ENCODE data around the gene ZXDC. TPM values are rescaled to one million over a fixed set of nuclear protein-coding genes. Genes with fewer than 3 reads are reported as not detected.

Gene ZXDC
- total RNA-seq, 2 donors from 2014 or later = 53.5 to 55.0 TPM

DNA sequence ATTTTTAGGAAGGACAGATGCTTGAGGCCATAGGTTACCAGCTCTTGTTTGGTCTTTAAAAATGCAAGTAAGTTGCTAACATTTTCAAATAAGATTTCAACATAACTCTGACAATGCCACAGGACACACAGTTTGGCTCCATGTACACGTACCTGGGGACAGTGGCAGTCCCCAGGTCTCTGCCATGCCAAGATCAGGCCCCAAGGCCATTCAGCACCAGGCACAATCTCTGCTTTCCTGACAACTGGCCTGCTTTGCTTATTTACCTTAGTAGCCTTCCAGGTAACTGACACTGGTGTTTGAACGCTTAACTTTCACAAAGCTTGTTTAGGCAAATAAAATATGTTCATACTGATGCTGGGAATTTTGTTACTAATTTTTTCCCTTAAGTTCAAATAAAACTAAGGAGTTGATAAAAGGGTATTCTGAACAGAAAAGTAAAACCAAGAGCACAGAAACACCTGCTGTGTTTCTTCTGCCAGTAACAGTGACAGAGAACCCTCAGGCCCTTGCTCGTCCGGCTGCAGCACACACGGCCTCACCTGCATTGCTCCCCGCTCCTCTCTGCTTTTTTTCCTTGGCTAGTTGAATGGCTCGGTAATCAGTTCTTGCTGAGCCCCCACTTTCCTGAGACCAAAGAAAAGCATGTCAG is 16.5 kb downstream of the ZXDC start:
- no peak overlapping the region for H3K27ac ChIP-seq
- H3K4me1 ChIP-seq (ENCODE audit: control insufficient read depth in 1 of 2, low read depth in 2 of 2) = no peaks in the 10 kb centered on the region
- DNase-seq (ENCODE audit: low spot score) = no peak
- H3K9me3 ChIP-seq = no peaks in the 10 kb centered on the region
- H3K27me3 ChIP-seq (replicated peaks; ENCODE audit: insufficient read depth) = no peaks in the 10 kb centered on the region
- H3K36me3 ChIP-seq = peaks cover 64% of the 10 kb centered on the region
- TF ChIP-seq, protein P1, sequence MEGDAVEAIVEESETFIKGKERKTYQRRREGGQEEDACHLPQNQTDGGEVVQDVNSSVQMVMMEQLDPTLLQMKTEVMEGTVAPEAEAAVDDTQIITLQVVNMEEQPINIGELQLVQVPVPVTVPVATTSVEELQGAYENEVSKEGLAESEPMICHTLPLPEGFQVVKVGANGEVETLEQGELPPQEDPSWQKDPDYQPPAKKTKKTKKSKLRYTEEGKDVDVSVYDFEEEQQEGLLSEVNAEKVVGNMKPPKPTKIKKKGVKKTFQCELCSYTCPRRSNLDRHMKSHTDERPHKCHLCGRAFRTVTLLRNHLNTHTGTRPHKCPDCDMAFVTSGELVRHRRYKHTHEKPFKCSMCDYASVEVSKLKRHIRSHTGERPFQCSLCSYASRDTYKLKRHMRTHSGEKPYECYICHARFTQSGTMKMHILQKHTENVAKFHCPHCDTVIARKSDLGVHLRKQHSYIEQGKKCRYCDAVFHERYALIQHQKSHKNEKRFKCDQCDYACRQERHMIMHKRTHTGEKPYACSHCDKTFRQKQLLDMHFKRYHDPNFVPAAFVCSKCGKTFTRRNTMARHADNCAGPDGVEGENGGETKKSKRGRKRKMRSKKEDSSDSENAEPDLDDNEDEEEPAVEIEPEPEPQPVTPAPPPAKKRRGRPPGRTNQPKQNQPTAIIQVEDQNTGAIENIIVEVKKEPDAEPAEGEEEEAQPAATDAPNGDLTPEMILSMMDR (IDR thresholded peaks at IDR 0.05) = no peak
- ATAC-seq (ENCODE audit: insufficient number of reproducible peaks, low FRiP score, low read depth) = no peak
- H3K4me3 ChIP-seq = no peak overlapping the region

DNA sequence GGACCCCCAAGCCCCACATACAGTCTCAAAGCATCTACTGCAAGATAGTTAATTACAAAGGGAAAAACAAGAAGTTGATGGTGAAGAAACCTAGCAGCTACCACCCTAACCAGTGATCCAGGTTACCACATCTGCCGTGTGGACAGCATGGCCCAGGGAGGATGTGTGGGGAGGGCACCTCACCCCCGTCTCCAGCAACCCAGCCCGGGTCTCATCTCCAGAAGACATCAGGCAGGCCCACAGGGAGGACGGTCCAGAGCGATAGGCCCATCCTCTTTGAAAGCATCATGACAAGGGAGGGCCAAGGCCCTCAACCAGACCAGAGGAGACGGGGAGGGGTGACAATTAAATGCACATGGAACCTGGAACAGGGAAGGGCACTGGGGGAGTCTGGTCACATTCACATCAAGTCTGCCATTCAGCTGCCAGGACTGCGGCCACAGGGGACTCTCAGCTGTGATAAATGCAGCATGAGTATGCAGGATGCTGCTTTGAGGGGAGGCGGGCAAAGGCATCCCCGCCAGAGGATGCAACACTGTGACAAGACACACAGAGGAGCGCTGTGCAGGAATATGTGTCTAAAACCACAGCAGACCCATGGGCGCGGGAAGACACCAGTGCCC is 18.8 kb downstream of the ZXDC start:
- Histone ChIP-seq H3K27me3 (replicated peaks; ENCODE audit: insufficient read depth) (no peaks in the 10 kb centered on the region), H3K9me3 (no peaks in the 10 kb centered on the region), H3K4me1 (ENCODE audit: control insufficient read depth in 1 of 2, low read depth in 2 of 2) (no peaks in the 10 kb centered on the region), H3K36me3 (peaks cover 60% of the 10 kb centered on the region), H3K4me3 (no peak overlapping the region), H3K27ac (no peak overlapping the region)
- no peak for DNase-seq (ENCODE audit: low spot score)
- TF ChIP-seq, protein P1 (IDR thresholded peaks at IDR 0.05) = no peak
- ATAC-seq (ENCODE audit: insufficient number of reproducible peaks, low FRiP score, low read depth) = no peak

DNA sequence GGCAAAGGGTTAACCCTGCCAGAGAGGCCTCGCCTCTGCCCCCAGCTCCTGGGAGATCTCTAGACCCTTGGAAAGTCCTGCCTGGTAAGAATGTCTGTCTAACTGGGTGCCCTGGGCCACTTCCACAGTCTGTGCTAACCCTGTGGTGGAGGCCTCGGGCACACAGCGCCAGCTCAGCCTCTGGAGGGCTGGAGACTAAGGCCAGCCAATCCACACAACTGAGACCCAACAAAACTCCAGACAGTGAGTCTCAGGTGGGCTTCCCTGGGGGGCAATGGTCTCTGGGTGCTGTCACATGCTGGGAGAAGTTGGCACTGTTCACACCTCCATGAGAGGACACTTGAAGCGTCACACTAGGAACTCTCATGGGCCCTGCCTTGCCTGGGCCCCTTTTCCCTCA is 19.5 kb downstream of the ZXDC start:
- no peaks in the 10 kb centered on the region for H3K27me3 ChIP-seq (replicated peaks; ENCODE audit: insufficient read depth)
- DNase-seq (ENCODE audit: low spot score) (no peak), ATAC-seq (ENCODE audit: insufficient number of reproducible peaks, low FRiP score, low read depth) (no peak)
- no peak overlapping the region for H3K27ac ChIP-seq
- H3K9me3 ChIP-seq = no peaks in the 10 kb centered on the region
- peaks cover 59% of the 10 kb centered on the region for H3K36me3 ChIP-seq
- no peaks in the 10 kb centered on the region for H3K4me1 ChIP-seq (ENCODE audit: control insufficient read depth in 1 of 2, low read depth in 2 of 2)
- H3K4me3 ChIP-seq = no peak overlapping the region
- TF ChIP-seq, protein P1 (IDR thresholded peaks at IDR 0.05) = no peak

DNA sequence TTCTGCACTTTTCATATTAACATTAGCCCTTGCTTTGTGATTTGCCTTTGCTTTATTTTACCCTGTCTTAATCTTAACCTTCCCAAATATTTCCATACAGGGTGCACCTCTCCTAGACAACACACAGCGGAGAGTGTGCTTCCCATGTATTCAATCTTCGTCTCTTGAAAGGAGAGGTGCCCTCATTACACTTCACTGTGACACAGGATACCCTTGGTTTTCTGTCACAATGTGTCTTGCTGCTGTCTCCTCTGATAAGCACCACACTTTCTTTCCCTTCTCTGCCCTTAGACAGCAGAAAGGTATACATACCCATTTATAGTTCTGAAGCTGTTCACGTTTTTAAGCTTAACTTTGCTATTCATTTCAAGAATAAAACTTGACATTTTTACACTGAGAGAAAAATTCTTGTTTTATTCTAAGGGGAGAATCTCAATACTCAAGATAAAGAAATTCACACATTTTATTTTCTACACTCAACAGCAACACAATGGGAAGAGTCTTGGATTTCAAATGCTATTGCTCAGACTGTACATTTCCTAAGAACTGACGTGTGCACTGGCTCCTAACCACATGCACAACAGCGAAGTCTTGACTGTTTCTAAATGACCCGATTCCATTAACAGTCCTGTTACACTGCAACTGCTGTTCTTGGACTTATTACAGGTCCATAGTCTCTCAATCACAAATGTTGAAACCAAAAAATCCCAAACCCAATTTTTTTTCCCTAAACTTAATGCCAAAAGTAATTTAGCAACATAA is 21.1 kb downstream of the ZXDC start:
- Histone ChIP-seq H3K27ac (no peak overlapping the region), H3K4me3 (no peak overlapping the region), H3K27me3 (replicated peaks; ENCODE audit: insufficient read depth) (no peaks in the 10 kb centered on the region), H3K4me1 (ENCODE audit: control insufficient read depth in 1 of 2, low read depth in 2 of 2) (no peaks in the 10 kb centered on the region), H3K9me3 (no peaks in the 10 kb centered on the region), H3K36me3 (peaks cover 53% of the 10 kb centered on the region)
- DNase-seq (ENCODE audit: low spot score) (no peak), ATAC-seq (ENCODE audit: insufficient number of reproducible peaks, low FRiP score, low read depth) (no peak)
- TF ChIP-seq, protein P1 (IDR thresholded peaks at IDR 0.05) = no peak

DNA sequence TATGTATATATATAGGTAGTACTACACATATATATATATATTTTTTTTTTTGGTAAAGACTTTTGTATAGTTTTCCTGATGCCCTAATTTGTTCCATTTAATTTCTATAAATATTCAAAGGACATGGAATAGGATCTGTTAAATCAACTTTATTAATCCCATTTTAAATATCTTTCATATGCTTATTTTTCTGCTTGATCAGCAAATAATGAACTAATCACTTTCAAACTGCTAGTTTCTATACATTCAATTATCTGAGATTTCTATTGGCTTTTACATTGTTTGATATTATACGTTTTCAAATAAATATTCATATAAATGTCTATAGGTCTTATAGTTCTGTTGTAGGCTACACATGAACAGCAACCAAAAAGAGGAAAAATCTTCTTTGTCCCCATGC is 21.7 kb downstream of the ZXDC start:
- TF ChIP-seq, protein P1 (IDR thresholded peaks at IDR 0.05) = no peak
- Histone ChIP-seq H3K4me3 (no peak overlapping the region), H3K27ac (no peak overlapping the region), H3K36me3 (peaks cover 49% of the 10 kb centered on the region), H3K9me3 (no peaks in the 10 kb centered on the region), H3K27me3 (replicated peaks; ENCODE audit: insufficient read depth) (no peaks in the 10 kb centered on the region), H3K4me1 (ENCODE audit: control insufficient read depth in 1 of 2, low read depth in 2 of 2) (no peaks in the 10 kb centered on the region)
- DNase-seq (ENCODE audit: low spot score) (no peak), ATAC-seq (ENCODE audit: insufficient number of reproducible peaks, low FRiP score, low read depth) (no peak)

Data from thoracic aorta (tissue), 2 donors.